K562 (cell line): ENCODE data around the gene CRACDL. TPM values are rescaled to one million over a fixed set of nuclear protein-coding genes. Genes with fewer than 3 reads are reported as not detected.

Experiments
- ADNP ChIP-seq: fragments of 200-800 bp; sonication (Bioruptor generic); IDR thresholded peaks from 2 replicates; pipeline ENCODE4 v1.6.1; 2016; ENCODE audit warnings: missing genetic modification characterization, missing compliant biosample characterization
- ASH1L ChIP-seq: fragments of 450-650 bp; IDR thresholded peaks from 2 replicates; pipeline ENCODE4 v1.6.1; 2018; ENCODE audit warnings: borderline replicate concordance, mild to moderate bottlenecking, low read depth; ENCODE audit not compliant: partially characterized antibody
- DNMT1 ChIP-seq: fragments of 450-650 bp; IDR thresholded peaks from 2 replicates; pipeline ENCODE4 v1.6.1; 2016; ENCODE audit warnings: antibody characterized with exemption, mild to moderate bottlenecking
- ELF1 ChIP-seq: fragments of 200-800 bp; sonication (Bioruptor generic); IDR thresholded peaks from 2 replicates; pipeline ENCODE4 v1.6.1; 2016; ENCODE audit warnings: missing genetic modification characterization, missing compliant biosample characterization
- FOXJ3 ChIP-seq: sonication (generic); formaldehyde crosslinking; IDR thresholded peaks from 2 replicates; pipeline ENCODE4 v1.4.0; 2020; ENCODE audit warnings: mild to moderate bottlenecking, missing genetic modification reagents
- MLLT1 ChIP-seq, 2 experiments: fragments of 450-650 bp; IDR thresholded peaks; 2 replicates each; pipeline ENCODE4 v1.6.1; 2016
- NUFIP1 ChIP-seq: fragments of 450-650 bp; IDR thresholded peaks from 2 replicates; pipeline ENCODE4 v1.6.1; 2018; ENCODE audit not compliant: partially characterized antibody
- PHB ChIP-seq: fragments of 250-450 bp; sonication (Bioruptor Pico); IDR thresholded peaks from 2 replicates; pipeline ENCODE4 v1.5.0; 2021
- RBM39 ChIP-seq: fragments of 200-400 bp; formaldehyde crosslinking; optimal IDR thresholded peaks from 2 replicates; pipeline ENCODE3; 2018; ENCODE audit warnings: low read depth, low read length
- ZNF449 ChIP-seq: fragments of 250-450 bp; sonication (Bioruptor Pico); IDR thresholded peaks from 2 replicates; pipeline ENCODE4 v1.8.0; 2022; ENCODE audit warnings: moderate library complexity, mild to moderate bottlenecking, inconsistent platforms
- polyA plus RNA-seq, 8 experiments: library from polyadenylated mRNA; depleted of rRNA in 4 of 8; stranded (reverse) in 5 of 8; unstranded in 3 of 8; fragments of >200 nt; fragmentation: Nextera tagmentation in 2 of 8; fragmentation: Illumina TruSeq in 1 of 8; extraction: Ambion mirVana in 2 of 8; extraction: Trizol in 1 of 8; gene quantifications; 2 replicates each; pipeline versions ENCODE4 v1.2.1 to v1.2.3, GENCODE V29; 2011 to 2014; ENCODE audit warnings: inconsistent platforms in 1 of 8, missing spikeins in 1 of 8
- total RNA-seq, 7 experiments: library from RNA; depleted of rRNA in 6 of 7; stranded (reverse); fragments of >200 nt in 6 of 7; fragmentation: Illumina TruSeq in 2 of 7; extraction: Trizol in 2 of 7; gene quantifications; 2 replicates each; pipeline versions ENCODE4 v1.2.1 to v1.2.3, GENCODE V29; 2011 to 2021; ENCODE audit warnings: low replicate concordance in 1 of 7
- TF ChIP-seq, protein P1 (sequence below): sonication (generic); formaldehyde crosslinking; IDR thresholded peaks from 2 replicates; pipeline ENCODE4 v1.8.1; 2023; ENCODE audit warnings: missing genetic modification reagents, mild to moderate bottlenecking, borderline replicate concordance
- TF ChIP-seq, protein P2 (sequence below): fragments of 250-450 bp; sonication (Bioruptor Pico); IDR thresholded peaks from 2 replicates; pipeline ENCODE4 v1.8.0; 2021; ENCODE audit warnings: mild to moderate bottlenecking, moderate library complexity

The CRACDL gene
- total and polyA plus RNA-seq, 9 of the 15 experiments (the other 6 are each of a cell fraction or from before 2014, with no cell fraction given): not detected

DNA sequence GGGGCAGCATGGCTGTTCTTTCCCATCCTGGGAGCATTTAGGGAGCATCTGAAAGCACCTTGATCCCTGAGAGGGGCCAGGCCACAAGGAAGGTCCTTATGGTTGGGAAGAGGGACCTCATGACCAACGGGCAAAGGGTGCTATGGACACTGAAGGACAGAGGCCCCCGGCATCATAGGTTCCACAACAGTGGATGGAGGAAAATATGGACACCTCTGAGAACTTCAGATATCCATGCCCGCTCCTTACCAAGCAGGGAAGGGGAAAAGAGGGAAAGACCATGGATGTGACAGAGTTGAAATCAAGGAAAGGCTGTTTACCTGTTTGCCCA lies 111.0 kb downstream of the CRACDL start (continued):
- TF ChIP-seq, protein P1, sequence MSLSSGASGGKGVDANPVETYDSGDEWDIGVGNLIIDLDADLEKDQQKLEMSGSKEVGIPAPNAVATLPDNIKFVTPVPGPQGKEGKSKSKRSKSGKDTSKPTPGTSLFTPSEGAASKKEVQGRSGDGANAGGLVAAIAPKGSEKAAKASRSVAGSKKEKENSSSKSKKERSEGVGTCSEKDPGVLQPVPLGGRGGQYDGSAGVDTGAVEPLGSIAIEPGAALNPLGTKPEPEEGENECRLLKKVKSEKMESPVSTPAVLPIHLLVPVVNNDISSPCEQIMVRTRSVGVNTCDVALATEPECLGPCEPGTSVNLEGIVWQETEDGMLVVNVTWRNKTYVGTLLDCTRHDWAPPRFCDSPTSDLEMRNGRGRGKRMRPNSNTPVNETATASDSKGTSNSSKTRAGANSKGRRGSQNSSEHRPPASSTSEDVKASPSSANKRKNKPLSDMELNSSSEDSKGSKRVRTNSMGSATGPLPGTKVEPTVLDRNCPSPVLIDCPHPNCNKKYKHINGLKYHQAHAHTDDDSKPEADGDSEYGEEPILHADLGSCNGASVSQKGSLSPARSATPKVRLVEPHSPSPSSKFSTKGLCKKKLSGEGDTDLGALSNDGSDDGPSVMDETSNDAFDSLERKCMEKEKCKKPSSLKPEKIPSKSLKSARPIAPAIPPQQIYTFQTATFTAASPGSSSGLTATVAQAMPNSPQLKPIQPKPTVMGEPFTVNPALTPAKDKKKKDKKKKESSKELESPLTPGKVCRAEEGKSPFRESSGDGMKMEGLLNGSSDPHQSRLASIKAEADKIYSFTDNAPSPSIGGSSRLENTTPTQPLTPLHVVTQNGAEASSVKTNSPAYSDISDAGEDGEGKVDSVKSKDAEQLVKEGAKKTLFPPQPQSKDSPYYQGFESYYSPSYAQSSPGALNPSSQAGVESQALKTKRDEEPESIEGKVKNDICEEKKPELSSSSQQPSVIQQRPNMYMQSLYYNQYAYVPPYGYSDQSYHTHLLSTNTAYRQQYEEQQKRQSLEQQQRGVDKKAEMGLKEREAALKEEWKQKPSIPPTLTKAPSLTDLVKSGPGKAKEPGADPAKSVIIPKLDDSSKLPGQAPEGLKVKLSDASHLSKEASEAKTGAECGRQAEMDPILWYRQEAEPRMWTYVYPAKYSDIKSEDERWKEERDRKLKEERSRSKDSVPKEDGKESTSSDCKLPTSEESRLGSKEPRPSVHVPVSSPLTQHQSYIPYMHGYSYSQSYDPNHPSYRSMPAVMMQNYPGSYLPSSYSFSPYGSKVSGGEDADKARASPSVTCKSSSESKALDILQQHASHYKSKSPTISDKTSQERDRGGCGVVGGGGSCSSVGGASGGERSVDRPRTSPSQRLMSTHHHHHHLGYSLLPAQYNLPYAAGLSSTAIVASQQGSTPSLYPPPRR (CRISPR knock-in tag): no peak
- TF ChIP-seq RBM39 (no peak), NUFIP1 (no peak), MLLT1 (IDR thresholded peaks at IDR 0.05) (no peak), ADNP (tag) (no peak), PHB (CRISPR knock-in tag) (no peak), DNMT1 (no peak), ZNF449 (CRISPR knock-in tag) (no peak), ASH1L (no peak), FOXJ3 (no peak), ELF1 (tag) (no peak)
- TF ChIP-seq, protein P2, sequence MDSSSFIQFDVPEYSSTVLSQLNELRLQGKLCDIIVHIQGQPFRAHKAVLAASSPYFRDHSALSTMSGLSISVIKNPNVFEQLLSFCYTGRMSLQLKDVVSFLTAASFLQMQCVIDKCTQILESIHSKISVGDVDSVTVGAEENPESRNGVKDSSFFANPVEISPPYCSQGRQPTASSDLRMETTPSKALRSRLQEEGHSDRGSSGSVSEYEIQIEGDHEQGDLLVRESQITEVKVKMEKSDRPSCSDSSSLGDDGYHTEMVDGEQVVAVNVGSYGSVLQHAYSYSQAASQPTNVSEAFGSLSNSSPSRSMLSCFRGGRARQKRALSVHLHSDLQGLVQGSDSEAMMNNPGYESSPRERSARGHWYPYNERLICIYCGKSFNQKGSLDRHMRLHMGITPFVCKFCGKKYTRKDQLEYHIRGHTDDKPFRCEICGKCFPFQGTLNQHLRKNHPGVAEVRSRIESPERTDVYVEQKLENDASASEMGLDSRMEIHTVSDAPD (CRISPR knock-in tag): no peak
